GM19025 (cell line): ENCODE measurements around the gene L2HGDH.
"Not testable (repeated sequence)": the region's sequence is repeated elsewhere in the genome, so short reads cannot be mapped to it uniquely, and the experiment has no call there.

Experiments
- ATAC-seq: cut with Tn5 transposase; IDR thresholded peaks from one replicate; pipeline ENCODE4 v1.9.1; 2021; ENCODE audit warnings: mild to moderate bottlenecking, low read depth, moderate library complexity; ENCODE audit not compliant: unreplicated experiment

Gene L2HGDH

DNA sequence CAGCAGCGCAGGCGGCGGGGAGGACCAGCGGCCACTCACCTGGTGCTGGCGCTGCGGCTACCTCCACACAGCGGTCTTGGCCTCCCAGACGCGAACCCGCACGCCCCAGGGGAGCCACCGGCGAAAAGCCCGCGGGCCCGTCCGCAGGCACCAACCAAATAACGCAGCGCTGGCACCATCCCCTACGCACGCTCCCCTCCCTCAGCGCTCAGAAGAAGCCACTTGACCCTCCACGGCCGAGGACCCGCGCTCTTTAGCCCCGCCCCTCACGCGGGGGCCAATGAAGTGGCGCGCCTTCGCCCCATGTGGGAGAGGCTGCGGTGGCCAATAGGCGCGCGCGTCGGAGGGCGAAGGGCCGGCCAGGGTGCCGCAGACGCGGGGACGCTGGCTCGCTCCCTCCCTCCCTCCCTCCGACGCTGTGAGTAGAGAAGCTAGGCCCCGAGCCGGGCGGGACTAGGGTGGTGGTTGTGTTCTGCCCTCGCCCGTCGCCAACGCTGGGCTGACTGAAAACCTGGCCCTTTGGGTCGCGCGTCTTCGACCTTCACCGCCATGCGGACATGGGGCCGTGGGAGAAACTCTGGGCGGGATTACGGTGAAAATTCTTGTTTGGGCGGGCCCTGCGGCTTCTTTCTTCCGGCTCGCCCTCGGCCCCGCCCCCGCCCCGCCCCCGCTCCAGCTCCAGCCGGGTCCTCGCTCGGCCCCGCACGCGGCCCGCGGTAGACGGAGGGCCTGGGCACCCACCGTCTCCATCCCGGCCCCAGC is at the start of gene L2HGDH, which contains the start of gene DMAC2L:
Gene L2HGDH, minus strand, starts transcription at position 258 of the 762 bp plus-strand sequence. Its CDS starts 79 bp downstream, at position 179.
Gene DMAC2L, plus strand, starts transcription at position 353 of the 762 bp plus-strand sequence. CDS start 9,164 bp downstream, outside the sequence.
- ATAC-seq = peak; percentile 95

DNA sequence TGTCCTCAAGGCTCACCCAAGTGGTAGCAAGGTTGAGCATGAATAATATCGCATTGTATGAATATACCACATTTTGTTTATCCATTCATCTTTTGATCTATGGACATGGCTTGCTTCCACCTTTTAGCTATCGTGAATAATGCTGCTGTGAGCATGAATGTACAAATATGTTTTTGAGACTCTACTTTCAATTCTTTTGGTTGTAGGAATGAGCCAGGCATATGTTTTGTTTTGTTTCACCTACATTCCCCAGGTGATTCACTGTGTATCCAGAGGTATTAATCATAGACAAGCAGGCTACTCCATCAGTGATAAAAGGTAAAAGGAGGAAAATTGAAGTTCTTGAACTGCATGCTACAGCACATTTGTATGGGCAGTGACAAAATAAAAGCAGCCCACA is 48.8 kb upstream of the L2HGDH start:
- ATAC-seq = no peak

DNA sequence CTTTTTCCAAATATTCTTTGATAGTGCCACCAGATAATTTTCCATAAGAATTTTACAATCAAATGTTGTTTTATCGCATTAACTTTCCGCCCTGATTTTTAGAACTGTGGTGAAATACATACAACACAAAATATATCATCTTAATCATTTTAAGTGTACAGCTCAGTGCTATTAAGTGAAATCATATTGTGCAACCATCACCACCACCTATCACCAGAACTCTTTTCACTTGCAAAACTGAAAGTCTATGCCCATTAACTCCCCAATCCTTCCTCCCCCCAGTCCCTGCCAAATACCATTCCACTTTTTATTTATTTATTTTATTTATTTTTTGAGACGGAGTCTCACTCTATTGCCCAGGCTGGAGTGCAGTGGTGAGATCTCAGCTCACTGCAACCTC is 48.1 kb upstream of the L2HGDH start:
- no peak for ATAC-seq

- no peak for ATAC-seq
Measured at GRCh38 chr14:50359631-50360030, 47.6 kb upstream of the L2HGDH start.

- no peak for ATAC-seq
Measured at GRCh38 chr14:50357753-50358395, 45.8 kb upstream of the L2HGDH start.

DNA sequence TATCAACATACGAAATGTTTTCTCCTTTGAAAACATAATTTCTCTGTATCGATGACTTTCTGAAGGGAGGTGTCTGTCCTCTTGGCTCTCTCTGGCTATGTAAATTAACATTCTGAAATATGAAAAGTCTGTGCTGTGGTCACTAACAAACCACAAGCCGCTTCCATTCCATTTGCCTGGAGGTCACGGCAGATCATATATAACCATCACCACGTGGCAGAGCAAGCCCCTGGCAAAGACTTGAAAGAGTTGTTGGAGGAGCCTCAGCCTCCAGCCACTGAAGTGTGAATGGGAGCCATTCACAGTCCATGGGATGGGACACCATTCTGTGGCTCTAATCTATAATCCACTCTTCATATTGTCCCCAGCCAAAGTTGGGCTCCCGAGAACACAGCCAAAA is 45.1 kb upstream of the L2HGDH start:
- ATAC-seq = no peak

GRCh38 chr14:50356283-50356682 is 44.3 kb upstream of the L2HGDH start:
- ATAC-seq = not testable (repeated sequence)

DNA sequence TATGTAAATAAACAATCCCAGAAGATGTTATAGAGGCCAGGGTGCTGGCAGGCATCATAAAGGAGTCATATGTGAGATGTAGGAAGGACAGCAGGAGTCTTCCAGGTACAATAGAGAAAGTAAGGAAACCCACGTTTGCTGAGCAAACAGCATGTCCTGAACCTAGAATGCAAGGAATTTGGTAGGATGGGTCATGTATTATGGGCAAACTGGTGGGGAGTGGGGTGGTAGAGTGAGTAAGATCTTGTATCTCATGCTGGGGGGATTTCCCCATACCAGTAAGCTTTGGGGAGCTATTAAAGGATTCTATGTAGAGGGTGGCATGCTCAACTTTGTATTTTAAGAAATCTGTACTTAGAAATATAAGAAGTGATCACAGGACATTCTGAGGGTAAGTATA is 43.7 kb upstream of the L2HGDH start:
- ATAC-seq = no peak

GRCh38 chr14:50354527-50354926 is 42.5 kb upstream of the L2HGDH start:
- no peak for ATAC-seq

DNA sequence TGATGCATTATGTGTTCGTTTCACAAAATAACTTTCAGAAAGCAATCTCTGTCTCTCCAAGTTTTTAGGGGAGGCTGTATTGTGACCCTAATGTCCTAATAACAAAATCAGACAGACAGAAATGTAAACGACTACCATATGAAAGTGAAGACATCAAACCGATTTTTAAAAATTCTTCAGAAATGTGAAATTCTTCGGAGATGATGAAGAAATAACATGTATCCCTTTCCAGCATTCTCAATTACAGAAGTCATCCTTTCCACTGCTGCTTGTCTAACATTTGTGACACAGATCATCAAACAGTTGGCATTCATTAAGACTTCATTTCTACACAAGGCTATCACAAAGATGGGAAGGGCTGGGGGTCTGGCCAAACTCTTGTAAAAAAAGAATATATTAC is 41.1 kb upstream of the L2HGDH start:
- ATAC-seq = no peak

DNA sequence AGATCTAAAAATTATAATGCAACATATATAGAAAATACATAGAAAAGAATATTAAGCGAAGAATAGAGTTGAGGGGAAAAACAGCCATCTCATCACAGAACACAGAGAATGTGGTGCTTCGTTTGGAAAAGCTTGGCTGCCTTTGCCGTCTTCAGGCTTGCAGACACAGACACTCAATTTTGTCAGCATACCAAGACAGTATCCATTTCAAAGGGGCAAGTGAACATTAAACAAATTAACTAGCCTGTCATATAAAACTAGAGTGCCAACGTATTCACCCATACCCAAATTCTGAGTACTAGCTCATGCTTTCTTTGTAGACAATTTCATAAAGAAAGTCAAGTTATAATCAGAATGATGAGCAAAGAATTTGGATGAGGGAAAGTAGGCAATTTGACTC is 40.6 kb upstream of the L2HGDH start:
- no peak for ATAC-seq

DNA sequence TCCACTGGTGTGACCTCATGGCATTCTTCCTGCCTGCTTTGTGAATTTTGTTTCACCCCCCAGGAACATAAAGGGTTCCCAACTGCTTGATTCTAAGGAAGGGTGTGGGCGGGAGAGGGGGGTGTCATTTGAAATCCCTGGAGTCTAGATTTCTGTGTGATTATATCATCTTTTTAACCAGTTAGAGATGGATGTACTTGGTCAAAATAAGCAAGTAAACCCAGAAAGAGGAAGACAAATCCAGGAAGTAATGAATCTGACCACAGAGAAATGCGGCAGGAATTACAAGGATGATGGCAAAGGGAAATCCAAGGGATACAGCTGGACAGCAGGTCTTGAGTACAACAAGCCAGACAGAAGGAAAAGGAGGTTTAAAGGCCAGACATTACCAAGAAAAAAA is 38.9 kb upstream of the L2HGDH start:
- ATAC-seq = no peak

GRCh38 chr14:50348933-50349332 is 36.9 kb upstream of the L2HGDH start:
- no peak for ATAC-seq

GRCh38 chr14:50347521-50347920 is 35.5 kb upstream of the L2HGDH start:
- no peak for ATAC-seq

DNA sequence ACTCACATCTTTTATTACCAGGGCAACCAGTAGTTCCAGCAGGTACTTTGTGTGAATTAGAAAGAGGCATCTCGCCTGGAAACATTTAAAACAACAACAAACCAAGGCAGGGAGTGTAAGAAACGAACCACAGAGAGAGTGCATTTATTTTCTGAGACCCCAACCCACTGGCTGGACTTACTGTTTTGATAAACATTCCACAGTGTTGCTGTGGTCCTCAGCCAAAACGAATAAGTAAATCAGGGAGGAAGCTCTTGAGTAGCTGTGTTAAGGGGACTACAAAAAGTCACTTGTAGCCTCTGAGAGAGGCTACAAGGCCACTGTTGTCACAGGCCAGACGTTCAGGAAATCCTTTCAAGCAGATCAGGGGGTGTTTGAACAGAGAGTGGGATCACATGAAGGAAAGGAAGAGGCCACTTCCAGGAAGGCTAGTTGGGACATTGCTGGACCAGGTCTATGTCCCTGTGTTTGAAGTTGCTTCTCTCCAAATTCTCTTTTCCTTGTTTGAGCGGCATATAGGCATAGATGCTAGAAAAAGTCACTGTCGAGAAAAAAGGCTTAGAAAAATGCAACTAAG is 33.9 kb upstream of the L2HGDH start:
- ATAC-seq = no peak

- ATAC-seq = no peak
Measured at GRCh38 chr14:50344876-50345563, 33.0 kb upstream of the L2HGDH start.

DNA sequence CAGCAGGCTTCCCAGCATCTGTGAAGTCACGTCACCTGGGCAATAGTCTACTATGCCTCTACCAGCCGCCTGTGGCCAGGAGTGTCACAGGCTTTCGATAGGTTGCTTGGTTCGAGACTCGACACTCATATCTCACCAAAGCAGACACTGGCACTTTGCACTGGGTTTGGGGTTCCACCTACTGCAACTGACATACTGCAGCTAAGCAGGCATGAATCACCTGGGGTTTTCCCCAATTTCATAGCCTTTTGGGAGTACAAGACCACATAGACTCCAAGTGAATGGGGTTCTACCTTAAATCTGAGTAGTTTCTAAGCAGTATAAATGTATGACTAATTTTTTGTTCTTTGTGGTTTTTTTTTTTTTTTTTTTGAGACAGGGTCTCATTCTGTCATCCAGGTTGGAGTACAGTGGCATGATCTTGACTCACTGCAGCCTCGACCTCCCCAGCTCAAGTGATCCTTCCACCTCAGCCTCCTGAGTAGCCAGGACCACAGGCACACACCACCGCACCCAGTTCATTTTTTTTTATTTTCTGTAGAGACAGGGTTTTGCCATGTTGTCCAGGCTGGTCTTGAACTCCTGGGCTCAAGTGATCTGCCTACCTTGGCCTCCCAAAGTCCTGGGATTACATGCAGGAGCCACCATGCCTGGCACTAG is 32.2 kb upstream of the L2HGDH start:
- peak; percentile 98 for ATAC-seq

DNA sequence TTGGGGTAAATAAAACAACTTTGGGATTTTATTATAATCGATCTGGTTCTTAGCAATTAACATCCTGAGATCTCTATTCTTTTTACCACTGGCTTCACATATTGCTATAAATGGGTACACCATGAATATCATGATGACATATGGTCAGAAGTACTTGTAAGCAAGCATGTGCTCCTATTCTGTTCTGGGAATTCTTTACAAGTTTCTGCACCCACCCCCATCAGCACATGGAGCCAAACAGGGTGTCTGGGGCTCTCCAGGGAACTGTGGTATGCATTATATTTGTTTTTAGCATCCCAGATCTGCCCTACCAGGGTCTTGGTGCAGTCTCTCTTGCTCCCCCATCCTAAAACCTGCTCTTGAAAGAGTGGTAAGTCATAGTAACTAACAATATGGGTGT is 31.4 kb upstream of the L2HGDH start:
- no peak for ATAC-seq

GRCh38 chr14:50342221-50343078 is 30.4 kb upstream of the L2HGDH start:
- ATAC-seq = no peak

- ATAC-seq = no peak
Measured at GRCh38 chr14:50340963-50341362, 28.9 kb upstream of the L2HGDH start.
